HepG2 (cell line): ENCODE results near the gene NIPAL3. TPM values are rescaled to one million over a fixed set of nuclear protein-coding genes. Genes with fewer than 3 reads are reported as not detected.

Experiments
- AGO2 ChIP-seq: fragments of 200-400 bp; formaldehyde crosslinking; optimal IDR thresholded peaks from 2 replicates; pipeline ENCODE3; 2017; ENCODE audit warnings: mild to moderate bottlenecking, low read depth, low read length, moderate library complexity
- ARID4A ChIP-seq: sonication (generic); formaldehyde crosslinking; IDR thresholded peaks from 2 replicates; pipeline ENCODE4 v1.5.0; 2020; ENCODE audit warnings: mild to moderate bottlenecking, missing genetic modification reagents, borderline replicate concordance
- CTCF ChIP-seq: sonication (generic); formaldehyde crosslinking; IDR thresholded peaks from 2 replicates; pipeline ENCODE4 v1.5.0; 2020; ENCODE audit warnings: mild to moderate bottlenecking, missing genetic modification reagents, moderate library complexity
- IRX3 ChIP-seq: sonication (generic); formaldehyde crosslinking; IDR thresholded peaks from 2 replicates; pipeline ENCODE4 v1.8.1; 2023; ENCODE audit warnings: mild to moderate bottlenecking, low read depth, missing genetic modification reagents, borderline replicate concordance
- KDM5A ChIP-seq: fragments of 200-600 bp; sonication (generic); IDR thresholded peaks from 2 replicates; pipeline ENCODE4 v1.7.0; 2018; ENCODE audit warnings: antibody characterized with exemption, mild to moderate bottlenecking, low read length, borderline replicate concordance
- RAD21 ChIP-seq: fragments of 450-650 bp; formaldehyde crosslinking; IDR thresholded peaks from 2 replicates; pipeline ENCODE4 v1.5.0; 2020; ENCODE audit warnings: mild to moderate bottlenecking
- U2AF1 ChIP-seq: fragments of 200-400 bp; formaldehyde crosslinking; optimal IDR thresholded peaks from 2 replicates; pipeline ENCODE3; 2017; ENCODE audit warnings: mild to moderate bottlenecking, low read depth, low read length
- U2AF2 ChIP-seq: fragments of 200-400 bp; formaldehyde crosslinking; IDR thresholded peaks from 2 replicates; pipeline ENCODE4 v1.6.1; 2017; ENCODE audit warnings: low read depth, mild to moderate bottlenecking, low read length
- YEATS2 ChIP-seq: sonication (generic); formaldehyde crosslinking; IDR thresholded peaks from 2 replicates; pipeline ENCODE4 v1.4.0; 2020; ENCODE audit warnings: missing genetic modification reagents, borderline replicate concordance
- ZMYM4 ChIP-seq: sonication (generic); formaldehyde crosslinking; IDR thresholded peaks from 2 replicates; pipeline ENCODE4 v1.8.1; 2023; ENCODE audit warnings: mild to moderate bottlenecking, missing genetic modification reagents
- ZNF230 ChIP-seq: sonication (generic); formaldehyde crosslinking; IDR thresholded peaks from 2 replicates; pipeline ENCODE4 v1.4.0; 2020; ENCODE audit warnings: mild to moderate bottlenecking, missing genetic modification reagents
- ZNF333 ChIP-seq: sonication (generic); formaldehyde crosslinking; IDR thresholded peaks from 2 replicates; pipeline ENCODE4 v1.4.0; 2020; ENCODE audit warnings: mild to moderate bottlenecking, missing genetic modification reagents, borderline replicate concordance
- ZNF549 ChIP-seq: sonication (generic); formaldehyde crosslinking; IDR thresholded peaks from 2 replicates; pipeline ENCODE4 v1.5.0; 2020; ENCODE audit warnings: missing genetic modification reagents
- ZNF574 ChIP-seq: sonication (generic); formaldehyde crosslinking; IDR thresholded peaks from 2 replicates; pipeline ENCODE4 v1.4.0; 2020; ENCODE audit warnings: missing genetic modification reagents
- polyA plus RNA-seq, 8 experiments: library from polyadenylated mRNA; depleted of rRNA in 3 of 8; stranded (reverse) in 7 of 8; unstranded in 1 of 8; fragments of >200 nt; fragmentation: Illumina TruSeq in 4 of 8; extraction: Trizol in 4 of 8; gene quantifications; 2 replicates each; pipeline versions ENCODE4 v1.2.1 to v1.2.3, GENCODE V29; 2011 to 2016; ENCODE audit warnings: low read depth in 4 of 8, missing spikeins in 1 of 8, mixed read lengths in 1 of 8; ENCODE audit not compliant: insufficient read depth in 1 of 8
- total RNA-seq, 5 experiments: library from RNA; depleted of rRNA; stranded (reverse); fragments of >200 nt; fragmentation: Illumina TruSeq; extraction: Trizol; gene quantifications; 2 replicates each; pipeline ENCODE4 v1.2.3, GENCODE V29; 2016; ENCODE audit warnings: low read depth in 1 of 5
- TF ChIP-seq, protein P1 (sequence below): sonication (generic); formaldehyde crosslinking; IDR thresholded peaks from 2 replicates; pipeline ENCODE4 v1.4.0; 2020; ENCODE audit warnings: missing genetic modification reagents, borderline replicate concordance

NIPAL3 gene
- total and polyA plus RNA-seq, 2 of the 13 experiments (the other 11 are each of a cell fraction or from before 2014, with no cell fraction given): 5.6 to 8.6 TPM

DNA sequence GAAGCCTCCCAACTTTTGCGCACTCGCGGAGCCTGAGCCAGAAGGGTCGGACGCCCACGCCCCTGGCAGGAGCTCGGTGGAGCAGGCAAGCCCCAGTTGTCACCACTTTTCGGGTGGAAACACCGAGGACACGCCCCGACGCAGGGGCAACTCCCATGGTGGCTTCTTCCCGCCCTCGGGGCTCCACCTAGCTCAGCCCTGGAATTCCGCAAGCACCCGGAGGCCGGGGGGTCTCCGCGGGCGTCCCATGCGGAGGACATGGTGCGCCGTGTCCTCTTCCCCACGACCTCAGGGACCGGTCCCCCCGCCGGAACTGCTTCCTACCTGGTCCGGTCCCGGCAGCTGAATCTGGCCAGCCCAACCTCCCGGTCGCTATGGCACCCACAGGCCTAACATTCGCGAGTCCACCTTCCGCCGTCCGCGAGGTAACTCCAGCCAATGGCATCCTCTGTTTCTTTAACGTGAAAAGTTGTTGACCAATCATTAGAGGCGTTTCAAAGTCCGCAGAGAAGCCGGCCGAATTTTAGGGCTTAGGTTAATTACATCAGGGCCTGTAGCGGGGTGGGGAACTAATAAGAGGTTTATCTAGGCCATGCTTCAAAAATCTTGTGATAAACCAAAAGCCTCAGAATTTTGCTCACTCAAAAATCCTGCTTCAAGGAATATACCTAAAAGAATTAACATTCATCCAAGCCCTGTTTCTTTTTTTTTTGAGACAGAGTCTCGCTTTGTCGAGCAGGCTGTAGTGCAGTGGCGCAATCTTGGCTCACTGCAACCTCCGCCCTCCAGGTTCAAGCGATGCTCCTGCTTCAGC is 2.0 kb upstream of the NIPAL3 start, which contains the start of gene STPG1 (continued):
- peak; percentile 71 for TF ChIP-seq ZNF574 (CRISPR knock-in tag)
- TF ChIP-seq KDM5A: 0 out of 2 replicates have a peak, but pooled peaks have one; percentile 17
- no peak for TF ChIP-seq ZNF333 (CRISPR knock-in tag)
- 0 out of 2 replicates have a peak, but pooled peaks have one; percentile 15 for TF ChIP-seq YEATS2 (CRISPR knock-in tag)
- TF ChIP-seq ZNF549 (CRISPR knock-in tag): no peak
- TF ChIP-seq RAD21: peak; percentile 11; the same call in 1 of the 2 replicates
- TF ChIP-seq U2AF2: peak; percentile 89; the same call in 1 of the 2 replicates
- TF ChIP-seq IRX3: no peak
- TF ChIP-seq ZNF230 (CRISPR knock-in tag): 0 out of 2 replicates have a peak, but pooled peaks have one; percentile 23
- TF ChIP-seq ARID4A (CRISPR knock-in tag): peak; percentile 73; the same call in 1 of the 2 replicates
- peak; percentile 30 for TF ChIP-seq AGO2
- TF ChIP-seq ZMYM4 (CRISPR knock-in tag): 0 out of 2 replicates have a peak, but pooled peaks have one; percentile 15
- 0 out of 2 replicates have a peak, but pooled peaks have one; percentile 3 for TF ChIP-seq CTCF (CRISPR knock-in tag)
- TF ChIP-seq, protein P1, sequence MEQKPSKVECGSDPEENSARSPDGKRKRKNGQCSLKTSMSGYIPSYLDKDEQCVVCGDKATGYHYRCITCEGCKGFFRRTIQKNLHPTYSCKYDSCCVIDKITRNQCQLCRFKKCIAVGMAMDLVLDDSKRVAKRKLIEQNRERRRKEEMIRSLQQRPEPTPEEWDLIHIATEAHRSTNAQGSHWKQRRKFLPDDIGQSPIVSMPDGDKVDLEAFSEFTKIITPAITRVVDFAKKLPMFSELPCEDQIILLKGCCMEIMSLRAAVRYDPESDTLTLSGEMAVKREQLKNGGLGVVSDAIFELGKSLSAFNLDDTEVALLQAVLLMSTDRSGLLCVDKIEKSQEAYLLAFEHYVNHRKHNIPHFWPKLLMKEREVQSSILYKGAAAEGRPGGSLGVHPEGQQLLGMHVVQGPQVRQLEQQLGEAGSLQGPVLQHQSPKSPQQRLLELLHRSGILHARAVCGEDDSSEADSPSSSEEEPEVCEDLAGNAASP: 0 out of 2 replicates have a peak, but pooled peaks have one; percentile 3
- no peak for TF ChIP-seq U2AF1
